Heart right ventricle (tissue), 16 donors: ENCODE data around the gene TMEM63A. TPM values are rescaled to one million over a fixed set of nuclear protein-coding genes. Genes with fewer than 3 reads are reported as not detected.
"Not testable (repeated sequence)": the region's sequence is repeated elsewhere in the genome, so short reads cannot be mapped to it uniquely, and the experiment has no call there.

ENCODE experiments used
- ATAC-seq, 8 donors: fragments of 200-7000 bp; cut with Tn5 transposase; one replicate each; pipeline ENCODE4 v1.9.1; 2020; ENCODE audit warnings: mild to moderate bottlenecking in 8 of 8, moderate library complexity in 8 of 8, moderate number of reproducible peaks in 1 of 8
- DNase-seq, 2 donors: peaks; one replicate each; pipeline ENCODE4 v3.0.0-alpha.2; 2020
- H3K27ac ChIP-seq, 10 donors: fragments of 200-600 bp; sonication (generic) in 2 of 10; one replicate each; pipeline versions ENCODE4 v1.5.0 to v1.8.0; 2020 to 2022; ENCODE audit warnings: mild to moderate bottlenecking in 3 of 10
- H3K27me3 ChIP-seq, 7 donors: fragments of 200-600 bp; one replicate each; pipeline ENCODE4 v1.8.0; 2021 to 2022; ENCODE audit warnings: mild to moderate bottlenecking in 2 of 7
- H3K36me3 ChIP-seq, 9 donors: fragments of 200-600 bp; sonication (generic) in 1 of 9; one replicate each; pipeline versions ENCODE4 v1.5.0 to v1.8.0; 2020 to 2022; ENCODE audit warnings: mild to moderate bottlenecking in 2 of 9
- H3K4me1 ChIP-seq, 9 donors: fragments of 200-600 bp; sonication (generic) in 1 of 9; one replicate each; pipeline versions ENCODE4 v1.5.0 to v1.8.0; 2020 to 2022; ENCODE audit warnings: mild to moderate bottlenecking in 4 of 9
- H3K4me3 ChIP-seq, 10 donors: fragments of 200-600 bp; sonication (generic) in 2 of 10; one replicate each; pipeline versions ENCODE4 v1.5.0 to v1.8.0; 2020 to 2022; ENCODE audit warnings: mild to moderate bottlenecking in 7 of 10, moderate library complexity in 2 of 10
- H3K9me3 ChIP-seq, 11 donors: fragments of 200-600 bp in 10 of 11; sonication (generic) in 2 of 11; one replicate each; pipeline versions ENCODE4 v1.5.0 to v1.8.0; 2013 to 2022; ENCODE audit warnings: mild to moderate bottlenecking in 2 of 11, control low read depth in 1 of 11, moderate library complexity in 1 of 11
- WGBS, 2 donors: extraction: QIAGEN DNeasy Blood & Tissue Kit; methylation state at CpG; one replicate each; pipeline ENCODE4 v1.1.7; 2013; ENCODE audit warnings: inconsistent platforms in 1 of 2; 5-methylcytosine and 5-hydroxymethylcytosine counted together
- intact Hi-C, 10 donors: fragments of 100-400 bp; cut with DNase I; formaldehyde crosslinking; loops; one replicate each; pipeline versions ENCODE4 v1.11.1 to v1.14.2; 2022
- polyA plus RNA-seq, 2 donors: library from polyadenylated mRNA; stranded (reverse); fragments of 200-250 nt; gene quantifications; one replicate each; pipeline ENCODE4 v1.2.3, GENCODE V29; 2013
- total RNA-seq, 10 donors: library from RNA; stranded (reverse); fragmentation: NEBNext Ultra II Directional in 3 of 10; extraction: Animal tissue kit (Norgen Biotek cat#: 25700) in 3 of 10; gene quantifications; one replicate each; pipeline versions ENCODE4 v1.2.1 to v1.2.4, GENCODE V29; 2021 to 2023
- TF ChIP-seq, protein P1 (sequence below), 9 donors: fragments of 200-600 bp; sonication (generic) in 2 of 9; IDR thresholded peaks; one replicate each; pipeline versions ENCODE4 v1.5.0 to v1.8.0; 2021 to 2022; ENCODE audit warnings: antibody characterized with exemption in 9 of 9, mild to moderate bottlenecking in 5 of 9, moderate library complexity in 1 of 9
- donor health status: Arrhythmogenic right ventricular cardiomyopathy.
- donor health status: ischemic (EF 13 %, LVEDD 7.1; RV severe dilation, severe dysfunction).
- donor health status: healthy with polysubstance abuse.
- donor health status: DM: no; HTN: yes; CAD: no.
- donor health status: DM: no; HTN: no; CAD: no.
- donor health status: ischemic (EF 25% LVEDD 6.9; RV normal size, moderate dysfunction).
- donor health status: ischemic (EF 25% LVEDD 5.7; RV mildly dilated, moderate dysfunction).
- donor health status: healthy.
- donor health status: DM: yes; HTN: yes; CAD: no.
- donor health status: Ischemic cardiomyopathy.
- donor health status: ischemic (EF 35%, LVEDD 5.7; RV mildly dilated, moderate dysfunction).
- donor health status: nonischemic (EF 11% LVEDD 7.7; RV severe dilation, severe dysfunction).
- donor health status: DM: yes; HTN: yes; CAD: no.
- donor health status: PGD.
- donor health status: ischemic (EF 29% LVEDD 5.4; RV normal size, mild dysfunction).
- donor health status: nonischemic (EF 23%, LVEDD 6.1; RV moderate dilation, normal function).

The TMEM63A gene
- total and polyA plus RNA-seq, 12 donors: 10.4 to 69.1 (median 24.7) TPM

DNA sequence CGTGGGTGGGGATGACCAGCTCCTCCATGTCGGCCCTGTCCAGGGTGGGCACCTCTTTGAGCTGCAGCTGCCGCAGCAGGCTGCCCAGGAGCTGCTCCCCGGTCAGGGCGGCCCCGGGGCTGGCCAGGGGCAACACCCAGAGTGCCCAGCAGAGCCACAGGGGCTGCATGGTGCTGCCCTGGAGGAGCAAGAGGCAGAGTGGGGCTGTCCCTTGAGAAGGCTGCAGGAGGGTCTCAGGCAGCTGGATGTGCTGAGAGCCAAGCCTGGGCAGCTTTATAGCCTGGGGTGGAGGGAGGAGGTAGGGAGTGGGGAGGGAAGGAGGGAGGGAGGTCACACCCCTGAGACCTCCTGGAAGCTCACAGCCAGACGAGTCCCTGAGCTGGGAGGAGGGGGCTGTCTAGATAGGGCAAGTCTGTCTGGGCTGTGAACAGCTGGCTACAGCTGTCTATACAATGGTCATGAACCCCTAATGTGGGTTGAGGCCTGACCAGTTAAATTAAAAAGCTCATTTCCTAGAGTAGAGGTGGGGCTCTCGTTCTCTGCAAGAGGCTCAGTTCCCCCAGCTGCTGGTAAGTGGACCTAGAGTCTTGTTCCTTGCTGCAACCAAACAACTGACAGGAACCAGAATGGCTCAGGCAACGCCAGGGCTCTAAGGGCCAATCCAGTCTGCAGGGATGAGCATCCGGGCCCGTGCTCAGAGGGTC, 6.9 kb upstream of the TMEM63A start, which contains the start of gene LEFTY1:
Gene LEFTY1 (minus strand): TSS at position 249 of the 704 bp plus-strand sequence. CDS start 80 bp downstream, at position 169.
- Histone ChIP-seq H3K36me3 (no peaks in the 10 kb centered on the region), H3K9me3 (no peaks in the 10 kb centered on the region), H3K27ac (peak within 1 kb of the TSS in 2 of 10 donors; percentile 7 to 16), H3K27me3 (no peaks in the 10 kb centered on the region), H3K4me1 (peaks cover 0 to 30% (median 3%) of the 10 kb centered on the region in 9 donors), H3K4me3 (no peak within 1 kb of the TSS)
- intact Hi-C loops: no loop called here
- ATAC-seq (peak; percentile 21 to 74 (median 42)), DNase-seq (no peak)
- TF ChIP-seq, protein P1, sequence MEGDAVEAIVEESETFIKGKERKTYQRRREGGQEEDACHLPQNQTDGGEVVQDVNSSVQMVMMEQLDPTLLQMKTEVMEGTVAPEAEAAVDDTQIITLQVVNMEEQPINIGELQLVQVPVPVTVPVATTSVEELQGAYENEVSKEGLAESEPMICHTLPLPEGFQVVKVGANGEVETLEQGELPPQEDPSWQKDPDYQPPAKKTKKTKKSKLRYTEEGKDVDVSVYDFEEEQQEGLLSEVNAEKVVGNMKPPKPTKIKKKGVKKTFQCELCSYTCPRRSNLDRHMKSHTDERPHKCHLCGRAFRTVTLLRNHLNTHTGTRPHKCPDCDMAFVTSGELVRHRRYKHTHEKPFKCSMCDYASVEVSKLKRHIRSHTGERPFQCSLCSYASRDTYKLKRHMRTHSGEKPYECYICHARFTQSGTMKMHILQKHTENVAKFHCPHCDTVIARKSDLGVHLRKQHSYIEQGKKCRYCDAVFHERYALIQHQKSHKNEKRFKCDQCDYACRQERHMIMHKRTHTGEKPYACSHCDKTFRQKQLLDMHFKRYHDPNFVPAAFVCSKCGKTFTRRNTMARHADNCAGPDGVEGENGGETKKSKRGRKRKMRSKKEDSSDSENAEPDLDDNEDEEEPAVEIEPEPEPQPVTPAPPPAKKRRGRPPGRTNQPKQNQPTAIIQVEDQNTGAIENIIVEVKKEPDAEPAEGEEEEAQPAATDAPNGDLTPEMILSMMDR (IDR thresholded peaks at IDR 0.05): no peak
- WGBS, 2 donors: 69 to 70% methylated on average over 11 of the region's 11 CpGs

DNA sequence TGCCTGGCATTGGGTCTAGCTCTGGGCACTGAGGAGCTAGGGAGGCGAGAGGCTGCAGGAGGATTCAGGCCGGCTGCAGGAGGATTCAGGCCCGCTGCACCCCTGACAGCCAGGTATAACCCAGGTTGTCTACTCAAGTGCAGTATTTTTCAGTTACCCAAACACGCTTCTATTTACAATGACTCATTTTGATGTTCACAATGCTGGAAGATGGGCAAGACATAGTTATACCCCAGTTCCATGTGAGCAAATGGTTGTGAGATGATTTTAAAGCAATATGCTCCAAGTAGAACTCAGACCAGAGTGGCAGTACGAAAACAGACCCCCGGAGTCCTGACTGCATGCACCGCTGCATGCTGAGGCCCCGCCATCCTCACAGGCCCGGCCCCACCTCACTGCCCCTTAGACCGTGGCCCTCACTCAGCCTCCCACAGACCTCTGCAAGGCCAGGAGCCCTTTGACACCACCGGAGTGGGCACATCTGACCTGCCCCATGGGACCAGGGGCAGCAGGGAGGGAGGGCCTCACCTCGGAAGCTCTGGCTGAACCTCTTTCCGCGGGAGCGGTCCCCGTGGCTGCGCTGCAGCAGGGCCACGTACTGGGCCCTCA, 6.2 kb upstream of the TMEM63A start:
- Histone ChIP-seq H3K27me3 (no peaks in the 10 kb centered on the region), H3K9me3 (no peaks in the 10 kb centered on the region), H3K4me1 (peaks cover 0 to 34% (median 3%) of the 10 kb centered on the region in 9 donors), H3K36me3 (no peaks in the 10 kb centered on the region), H3K27ac (no peak overlapping the region), H3K4me3 (no peak overlapping the region)
- WGBS, 2 donors: 80 to 82% methylated on average over 18 of the region's 18 CpGs
- DNase-seq (no peak), ATAC-seq (peak in 1 of 8 donors; percentile 19)
- intact Hi-C loops: no loop called here
- TF ChIP-seq, protein P1 (IDR thresholded peaks at IDR 0.05): no peak

DNA sequence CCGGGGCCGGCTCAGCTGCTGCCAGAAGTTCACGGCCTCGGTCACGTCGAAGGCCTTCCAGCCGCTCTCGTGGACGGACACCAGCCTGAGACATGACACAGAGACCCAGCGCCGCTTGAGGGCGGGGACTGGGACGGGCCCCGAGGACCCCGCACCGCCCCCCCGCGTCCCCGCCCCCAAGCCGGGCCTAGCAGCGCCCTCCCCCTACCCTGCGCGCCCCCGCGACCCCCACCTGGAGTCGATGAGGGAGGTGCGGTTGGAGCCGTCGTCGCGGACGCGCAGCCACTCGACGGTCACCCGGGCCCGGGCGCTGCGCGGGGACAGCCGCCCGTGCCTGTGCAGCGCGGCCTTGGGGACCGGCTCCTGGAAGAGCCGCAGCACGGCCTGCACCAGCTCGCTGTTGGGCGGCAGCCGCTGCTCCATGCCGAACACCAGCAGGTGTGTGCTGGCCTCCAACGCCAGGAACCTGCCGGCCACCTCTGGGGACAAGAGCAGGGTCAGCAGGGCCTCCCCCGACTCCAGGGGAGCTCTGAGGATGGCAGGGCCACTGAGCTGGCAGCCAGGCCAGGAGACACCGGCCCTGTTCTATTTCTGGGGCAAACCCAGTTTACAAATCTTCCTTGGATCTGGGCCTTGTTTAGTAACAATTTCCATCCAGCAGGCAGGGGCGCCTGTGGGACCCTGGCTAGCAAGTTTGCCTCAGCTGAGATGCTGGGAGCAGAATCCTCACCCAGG, 5.5 kb upstream of the TMEM63A start:
- ATAC-seq, intact Hi-C loops, H3K27ac ChIP-seq, H3K27me3 ChIP-seq, H3K4me3 ChIP-seq, H3K36me3 ChIP-seq, DNase-seq, H3K9me3 ChIP-seq: not testable (repeated sequence)
- WGBS, 2 donors: 26 to 39% methylated on average over 12 to 35 of the region's 56 CpGs
- peaks cover 0 to 40% (median 7%) of the 10 kb centered on the region in 9 donors for H3K4me1 ChIP-seq

DNA sequence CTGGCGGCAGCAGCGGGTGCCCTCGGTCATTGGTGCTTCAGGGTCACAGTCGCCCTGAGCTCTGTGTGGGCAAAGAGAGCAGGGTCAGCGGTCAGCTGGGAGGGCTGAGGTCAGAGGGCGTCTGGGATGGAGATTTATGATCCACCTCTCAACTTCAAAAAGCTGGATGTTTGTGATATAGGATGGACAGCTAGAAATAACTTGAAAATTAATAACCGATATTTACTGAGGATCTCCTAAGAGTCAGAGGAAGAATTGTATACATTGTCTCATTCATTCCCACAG, 4.8 kb upstream of the TMEM63A start:
- WGBS, 2 donors: 96 to 97% methylated on average over 7 of the region's 7 CpGs
- peaks cover 0 to 40% (median 10%) of the 10 kb centered on the region in 9 donors for H3K4me1 ChIP-seq
- no peak overlapping the region for H3K4me3 ChIP-seq
- no peak for DNase-seq
- no peaks in the 10 kb centered on the region for H3K27me3 ChIP-seq
- H3K36me3 ChIP-seq: no peaks in the 10 kb centered on the region
- TF ChIP-seq, protein P1 (IDR thresholded peaks at IDR 0.05): no peak
- no peak overlapping the region for H3K27ac ChIP-seq
- no peaks in the 10 kb centered on the region for H3K9me3 ChIP-seq
- ATAC-seq: no peak
- intact Hi-C loops: no loop called here
